BLaER1 treated with 17β-estradiol and CSF1 and Interleukin-3, amounts not matched to agents 10 nM and 100 nM (cell line): ENCODE results near the gene CDKN1A.

Experiments used
- H3K27ac ChIP-seq, 11 experiments: shearing (Covaris generic); formaldehyde crosslinking; 2 replicates each; pipeline ENCODE4 v1.8.1; 2022
- H3K27me3 ChIP-seq, 11 experiments: shearing (Covaris generic); formaldehyde crosslinking; 2 replicates each; pipeline ENCODE4 v1.8.1; 2022
- H3K36me3 ChIP-seq, 11 experiments: shearing (Covaris generic); formaldehyde crosslinking; 2 replicates each; pipeline ENCODE4 v1.8.1; 2022
- H3K4me1 ChIP-seq, 10 experiments: shearing (Covaris generic); formaldehyde crosslinking; 2 replicates each; pipeline ENCODE4 v1.8.1; 2022
- H3K4me2 ChIP-seq, 11 experiments: shearing (Covaris generic); formaldehyde crosslinking; 2 replicates each; pipeline ENCODE4 v1.8.1; 2022
- H3K4me3 ChIP-seq, 10 experiments: shearing (Covaris generic); formaldehyde crosslinking; 2 replicates each; pipeline ENCODE4 v1.8.1; 2022
- H3K9ac ChIP-seq, 11 experiments: shearing (Covaris generic); formaldehyde crosslinking; 2 replicates each; pipeline ENCODE4 v1.8.1; 2022
- H3K9me3 ChIP-seq, 11 experiments: shearing (Covaris generic); formaldehyde crosslinking; replicated peaks in 1 of 11; 2 replicates each; pipeline ENCODE4 v1.8.1; 2022
- H4K20me1 ChIP-seq, 11 experiments: shearing (Covaris generic); formaldehyde crosslinking; 2 replicates each; pipeline ENCODE4 v1.8.1; 2022
- Cebpa-rat ChIP-seq, 11 experiments: shearing (Covaris generic); IDR thresholded peaks; 2 replicates each; pipeline ENCODE4 v1.8.1; 2022

The CDKN1A gene

DNA sequence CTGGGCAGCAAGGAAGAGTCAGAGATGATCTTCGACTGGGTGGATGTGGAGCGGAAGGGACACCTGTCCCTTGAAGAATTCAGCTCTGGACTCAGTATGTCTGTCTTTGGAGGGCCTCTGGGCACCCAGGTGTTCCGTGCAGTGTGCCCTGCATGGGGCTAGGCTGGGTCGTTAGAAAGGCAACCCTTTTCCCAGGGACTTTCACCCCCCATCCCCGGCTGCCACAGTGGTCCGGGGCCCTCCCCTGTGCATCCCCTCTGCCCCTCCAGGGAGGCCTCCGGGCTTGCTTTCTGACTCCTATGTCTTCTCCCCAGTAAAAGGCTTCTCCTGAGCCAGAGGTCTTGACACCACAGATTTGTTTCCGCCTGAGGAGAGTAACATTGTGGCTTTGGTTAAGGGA lies 35.3 kb downstream of the CDKN1A start:
- Histone ChIP-seq H3K36me3 (no peaks in the 10 kb centered on the region), H3K4me3 (no peak overlapping the region), H3K4me2 (0 out of 22 replicates have a peak overlapping the region, but pooled peaks of 2 of the 11 experiments have one; percentile 5 to 7), H3K27ac (no peak overlapping the region), H3K27me3 (no peaks in the 10 kb centered on the region), H4K20me1 (no peaks in the 10 kb centered on the region; a peak in 1 of 22 replicates), H3K9me3 (no peaks in the 10 kb centered on the region), H3K4me1 (peaks cover 0 to 29% (median 18%) of the 10 kb centered on the region in 10 experiments; a peak in 13 of 20 replicates), H3K9ac (no peak overlapping the region)
- TF ChIP-seq Cebpa-rat (IDR thresholded peaks at IDR 0.05): no peak

DNA sequence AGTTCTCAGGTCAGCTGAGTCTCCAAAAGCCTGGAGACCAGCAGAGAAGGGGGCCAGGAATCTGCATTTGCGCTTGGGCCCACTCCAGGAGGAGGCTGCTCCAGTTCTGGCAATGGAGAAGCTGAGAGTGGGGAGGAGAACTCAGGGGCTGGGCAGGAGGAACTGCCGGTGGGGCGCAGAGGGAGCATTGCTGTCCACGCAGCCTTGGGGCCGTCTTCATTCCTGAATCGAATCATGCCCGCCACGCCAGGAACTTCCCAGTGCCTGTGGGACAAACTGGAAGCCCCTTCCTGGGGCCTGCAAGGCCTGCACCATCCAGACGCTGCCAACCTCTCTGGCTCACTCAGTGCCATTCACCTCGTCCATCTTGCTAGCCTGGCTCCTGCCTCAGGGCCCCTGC lies 36.0 kb downstream of the CDKN1A start:
- no peaks in the 10 kb centered on the region for H3K27me3 ChIP-seq
- H4K20me1 ChIP-seq: no peaks in the 10 kb centered on the region; a peak in 1 of 22 replicates
- H3K4me3 ChIP-seq: no peak overlapping the region
- no peak for TF ChIP-seq Cebpa-rat (IDR thresholded peaks at IDR 0.05)
- no peak overlapping the region for H3K27ac ChIP-seq
- H3K36me3 ChIP-seq: no peaks in the 10 kb centered on the region
- peaks cover 0 to 35% (median 24%) of the 10 kb centered on the region in 10 experiments; a peak in 14 of 20 replicates for H3K4me1 ChIP-seq
- H3K9me3 ChIP-seq: no peaks in the 10 kb centered on the region
- no peak overlapping the region for H3K9ac ChIP-seq
- H3K4me2 ChIP-seq: 0 out of 22 replicates have a peak overlapping the region, but pooled peaks of 1 of the 11 experiments have one; percentile 7

DNA sequence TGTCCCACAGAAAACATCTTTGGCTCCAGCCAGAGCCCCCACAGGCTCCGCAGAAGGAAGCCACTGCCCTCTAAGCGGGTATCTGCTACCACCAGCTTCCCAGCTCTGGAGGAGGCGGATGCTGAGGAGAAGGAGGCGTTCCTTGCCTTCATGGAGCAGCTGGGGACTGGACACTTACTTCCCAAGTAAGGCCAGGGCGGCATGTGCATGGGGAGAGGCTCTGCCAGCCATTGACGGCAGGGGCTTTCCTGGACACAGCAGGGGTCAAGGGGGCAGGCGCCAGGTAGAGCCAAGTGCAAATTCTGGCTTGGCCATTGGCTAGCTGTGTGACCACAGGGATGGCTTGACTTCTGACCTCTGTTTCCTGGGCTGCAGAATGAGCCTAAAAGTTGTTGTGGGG lies 37.0 kb downstream of the CDKN1A start:
- Histone ChIP-seq H3K4me2 (no peak overlapping the region), H3K9ac (no peak overlapping the region), H3K27ac (no peak overlapping the region), H3K4me3 (no peak overlapping the region), H3K4me1 (peaks cover 4 to 45% (median 34%) of the 10 kb centered on the region in 10 experiments; a peak in 19 of 20 replicates), H3K9me3 (no peaks in the 10 kb centered on the region), H3K27me3 (no peaks in the 10 kb centered on the region), H3K36me3 (no peaks in the 10 kb centered on the region), H4K20me1 (no peaks in the 10 kb centered on the region; a peak in 2 of 22 replicates)
- TF ChIP-seq Cebpa-rat (IDR thresholded peaks at IDR 0.05): no peak

DNA sequence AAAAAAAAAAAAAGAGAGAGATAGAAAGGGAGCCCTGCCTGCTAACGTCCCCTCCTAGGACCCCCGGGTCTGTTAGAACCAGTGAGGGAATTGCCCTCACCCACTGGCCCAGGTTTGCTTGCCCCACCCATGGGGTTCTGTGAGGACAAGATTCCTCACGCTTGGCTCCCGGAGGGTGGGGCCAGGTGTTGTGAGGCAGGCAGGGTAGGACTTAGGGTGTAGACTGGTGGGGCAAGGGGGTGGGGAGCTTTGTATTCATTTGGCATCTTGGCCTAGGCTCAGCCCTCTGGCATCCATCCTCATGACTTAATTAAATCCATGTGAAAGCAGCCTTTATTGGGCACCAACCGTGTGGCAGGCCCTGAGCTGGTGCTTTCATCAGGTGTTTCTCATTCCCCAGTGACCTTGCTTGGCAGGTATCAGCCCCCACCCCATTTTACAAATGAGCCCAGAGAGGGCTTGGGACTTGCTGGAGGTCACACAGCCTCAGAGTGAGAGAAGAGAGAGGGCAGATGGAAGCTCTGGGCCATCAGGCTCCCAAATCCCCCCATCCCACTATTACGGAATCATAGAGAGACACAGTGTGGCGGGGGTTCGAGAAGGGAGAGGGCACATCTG lies 38.1 kb downstream of the CDKN1A start:
- Histone ChIP-seq H3K9me3 (no peaks in the 10 kb centered on the region), H3K36me3 (no peaks in the 10 kb centered on the region), H3K4me3 (no peak overlapping the region), H3K27ac (no peak overlapping the region), H3K9ac (no peak overlapping the region), H3K4me2 (0 out of 22 replicates have a peak overlapping the region, but pooled peaks of 1 of the 11 experiments have one; percentile 42), H3K4me1 (peaks cover 5 to 56% (median 45%) of the 10 kb centered on the region in 10 experiments), H4K20me1 (no peaks in the 10 kb centered on the region; a peak in 2 of 22 replicates), H3K27me3 (no peaks in the 10 kb centered on the region)
- no peak for TF ChIP-seq Cebpa-rat (IDR thresholded peaks at IDR 0.05)

DNA sequence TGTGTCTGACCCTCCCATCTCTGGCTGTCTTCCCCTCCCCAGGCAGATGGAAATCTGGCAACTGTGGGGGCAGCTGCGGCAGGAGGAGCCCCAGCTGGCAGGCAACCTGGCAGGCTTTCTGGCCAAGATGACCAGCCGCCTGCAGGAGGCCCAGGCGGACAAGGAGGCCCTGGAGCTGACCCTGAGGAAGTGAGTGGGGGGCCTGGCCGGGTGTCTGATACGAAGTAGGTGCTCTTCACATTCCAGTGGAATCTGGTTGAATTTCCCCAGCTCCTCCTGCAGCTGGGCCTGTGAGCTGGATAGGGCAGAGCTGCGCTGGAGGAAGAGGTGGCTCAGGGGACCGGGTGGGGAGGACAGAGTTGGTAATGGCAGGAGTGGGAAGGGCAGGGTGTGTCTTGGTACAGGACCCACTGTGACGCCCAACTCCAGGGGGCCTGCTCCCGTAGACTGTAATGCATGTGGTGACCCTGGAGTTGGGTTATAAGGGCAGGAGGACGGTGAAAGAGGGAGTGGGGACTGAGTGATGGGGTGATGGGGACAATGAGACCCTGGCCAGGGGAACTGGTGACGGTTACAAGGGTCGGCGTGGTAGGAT lies 38.8 kb downstream of the CDKN1A start:
- Histone ChIP-seq H3K4me2 (peak overlapping the region in 7 of 11 experiments; percentile 7 to 70 (median 40); a peak in 11 of 22 replicates), H3K9ac (0 out of 22 replicates have a peak overlapping the region, but pooled peaks of 3 of the 11 experiments have one; percentile 13 to 35 (median 13)), H3K4me3 (no peak overlapping the region), H4K20me1 (no peaks in the 10 kb centered on the region; a peak in 2 of 22 replicates), H3K27me3 (no peaks in the 10 kb centered on the region), H3K36me3 (no peaks in the 10 kb centered on the region), H3K4me1 (peaks cover 12 to 64% (median 53%) of the 10 kb centered on the region in 10 experiments), H3K9me3 (no peaks in the 10 kb centered on the region), H3K27ac (peak overlapping the region in 1 of 11 experiments; percentile 31; a peak in 1 of 22 replicates)
- TF ChIP-seq Cebpa-rat (IDR thresholded peaks at IDR 0.05): no peak

DNA sequence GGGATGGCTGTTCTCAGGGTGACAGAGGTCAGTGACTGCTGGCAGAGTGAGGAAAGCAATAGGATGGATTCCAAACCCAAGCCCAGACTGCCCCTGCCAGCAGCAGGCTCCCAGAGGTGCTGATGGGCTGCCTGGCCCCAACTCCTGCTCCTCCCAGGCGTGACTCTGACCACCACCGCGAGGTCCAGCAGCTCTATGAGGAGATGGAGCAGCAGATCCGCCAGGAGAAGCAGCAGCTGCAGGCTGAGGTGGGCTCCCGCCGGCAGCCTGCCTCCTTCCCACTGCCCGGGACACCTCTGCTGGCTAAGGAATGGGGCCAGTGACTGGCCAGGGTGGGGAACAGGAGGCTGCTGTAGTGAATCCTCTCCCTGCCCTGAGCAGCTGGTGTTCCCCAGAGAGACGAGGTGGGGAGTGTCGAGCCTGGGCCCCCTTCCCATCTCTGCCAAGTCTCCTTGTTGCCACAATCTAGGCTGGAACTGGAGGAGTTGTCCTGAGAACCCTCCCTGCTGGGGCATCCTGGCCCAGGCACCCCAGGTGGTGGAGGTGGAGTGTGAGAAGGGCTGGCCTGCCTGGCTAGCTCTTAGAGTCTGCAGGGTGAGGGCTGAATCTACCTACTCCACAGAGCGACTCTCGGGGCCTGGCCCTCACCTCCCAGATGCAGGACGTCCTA lies 39.5 kb downstream of the CDKN1A start:
- Histone ChIP-seq H3K4me3 (no peak overlapping the region), H3K27ac (peak overlapping the region in 1 of 11 experiments; percentile 31; a peak in 2 of 22 replicates), H4K20me1 (no peaks in the 10 kb centered on the region; a peak in 2 of 22 replicates), H3K4me1 (peaks cover 12 to 70% (median 57%) of the 10 kb centered on the region in 10 experiments), H3K9me3 (no peaks in the 10 kb centered on the region), H3K4me2 (peak overlapping the region in 7 of 11 experiments; percentile 7 to 70 (median 40); a peak in 13 of 22 replicates), H3K36me3 (no peaks in the 10 kb centered on the region), H3K9ac (peak overlapping the region in 3 of 11 experiments; percentile 13 to 35 (median 13); a peak in 4 of 22 replicates), H3K27me3 (no peaks in the 10 kb centered on the region)
- TF ChIP-seq Cebpa-rat (IDR thresholded peaks at IDR 0.05): no peak

DNA sequence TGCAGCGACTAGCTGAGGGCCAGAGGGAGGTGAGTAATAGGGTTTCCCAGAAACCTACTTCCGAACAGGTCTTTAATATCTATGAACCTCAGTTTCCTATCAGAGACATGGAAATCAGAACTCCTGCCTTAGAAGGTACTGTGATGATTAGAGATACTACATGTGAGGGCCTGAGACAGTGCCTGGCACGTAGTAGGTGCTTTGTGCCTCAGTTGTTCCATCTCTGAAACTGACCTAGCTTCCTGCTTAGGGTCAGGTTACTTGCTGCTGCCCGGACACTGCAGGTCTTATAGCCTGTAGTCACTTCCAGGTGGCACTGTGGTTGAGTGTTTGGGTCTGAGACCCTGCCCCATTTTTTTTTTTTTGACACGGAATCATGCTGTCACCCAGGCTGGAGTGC lies 40.0 kb downstream of the CDKN1A start:
- H3K9me3 ChIP-seq: no peaks in the 10 kb centered on the region
- H3K27ac ChIP-seq: peak overlapping the region in 1 of 11 experiments; percentile 52; a peak in 1 of 22 replicates
- peak overlapping the region in 1 of 11 experiments; percentile 35; a peak in 1 of 22 replicates for H3K9ac ChIP-seq
- no peak overlapping the region for H3K4me3 ChIP-seq
- no peak for TF ChIP-seq Cebpa-rat (IDR thresholded peaks at IDR 0.05)
- H3K36me3 ChIP-seq: no peaks in the 10 kb centered on the region
- peaks cover 12 to 70% (median 57%) of the 10 kb centered on the region in 10 experiments for H3K4me1 ChIP-seq
- H3K27me3 ChIP-seq: no peaks in the 10 kb centered on the region
- no peaks in the 10 kb centered on the region; a peak in 2 of 22 replicates for H4K20me1 ChIP-seq
- H3K4me2 ChIP-seq: peak overlapping the region in 6 of 11 experiments; percentile 40 to 80 (median 68); a peak in 11 of 22 replicates

DNA sequence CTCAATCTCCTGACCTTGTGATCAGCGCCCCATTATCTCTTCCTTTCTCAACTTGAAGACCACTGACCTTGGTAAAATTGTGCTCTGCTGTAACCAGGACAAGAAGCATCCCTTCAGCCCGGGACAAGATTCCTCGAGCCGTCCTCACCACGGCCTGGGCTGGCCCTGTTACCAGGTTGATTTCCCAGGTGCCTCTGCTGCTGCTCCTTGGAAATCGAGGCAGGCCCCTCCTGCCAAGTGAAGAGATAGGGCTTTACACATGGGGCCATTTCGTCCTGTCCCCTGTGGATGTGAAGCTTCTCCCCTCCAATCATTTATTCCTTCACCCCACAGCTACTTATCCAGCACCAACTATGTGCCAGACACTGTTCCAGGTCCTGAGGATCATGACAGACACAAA lies 40.6 kb downstream of the CDKN1A start:
- no peaks in the 10 kb centered on the region for H3K9me3 ChIP-seq
- no peaks in the 10 kb centered on the region; a peak in 2 of 22 replicates for H4K20me1 ChIP-seq
- no peak overlapping the region for H3K9ac ChIP-seq
- H3K4me2 ChIP-seq: peak overlapping the region in 8 of 11 experiments; percentile 64 to 81 (median 70); a peak in 13 of 22 replicates
- peaks cover 12 to 66% (median 59%) of the 10 kb centered on the region in 10 experiments for H3K4me1 ChIP-seq
- TF ChIP-seq Cebpa-rat (IDR thresholded peaks at IDR 0.05): no peak
- no peaks in the 10 kb centered on the region for H3K27me3 ChIP-seq
- H3K4me3 ChIP-seq: no peak overlapping the region
- H3K27ac ChIP-seq: peak overlapping the region in 3 of 11 experiments; percentile 41 to 67 (median 52); a peak in 4 of 22 replicates
- no peaks in the 10 kb centered on the region for H3K36me3 ChIP-seq
